CD4-positive, alpha-beta T cell treated with Interleukin-21 for 1 hour (primary cell): ENCODE measurements around the gene TAL2.

Experiments
- DNase-seq: peaks from one replicate; pipeline ENCODE4 v3.0.0-alpha.2; 2020

The TAL2 gene

GRCh38 chr9:105662184-105663104, at the start of gene TAL2:
Gene TAL2, plus strand, starts transcription at chr9:105662457. Its CDS starts 40 bp downstream, at chr9:105662497.
- no peak for DNase-seq

GRCh38 chr9:105621001-105621400, 41.3 kb upstream of the TAL2 start:
- no peak for DNase-seq

- DNase-seq, result no peak
Measured at GRCh38 chr9:105625088-105625487, 37.2 kb upstream of the TAL2 start.

- DNase-seq, result no peak
Measured at GRCh38 chr9:105632807-105633206, 29.4 kb upstream of the TAL2 start.

GRCh38 chr9:105633411-105633810, 28.8 kb upstream of the TAL2 start:
- no peak for DNase-seq

GRCh38 chr9:105636331-105636730, 25.9 kb upstream of the TAL2 start:
- DNase-seq, result no peak

GRCh38 chr9:105637787-105638395, 24.4 kb upstream of the TAL2 start:
- no peak for DNase-seq

- no peak for DNase-seq
Measured at GRCh38 chr9:105639936-105640335, 22.3 kb upstream of the TAL2 start.

GRCh38 chr9:105643795-105644194, 18.5 kb upstream of the TAL2 start:
- no peak for DNase-seq

GRCh38 chr9:105646879-105647594, 15.2 kb upstream of the TAL2 start:
- DNase-seq, result no peak

- no peak for DNase-seq
Measured at GRCh38 chr9:105647595-105648349, 14.5 kb upstream of the TAL2 start.

GRCh38 chr9:105651806-105652205, 10.5 kb upstream of the TAL2 start:
- DNase-seq, result no peak

- no peak for DNase-seq
Measured at GRCh38 chr9:105656131-105656921, 5.9 kb upstream of the TAL2 start.

GRCh38 chr9:105658351-105658750, 3.9 kb upstream of the TAL2 start:
- no peak for DNase-seq

- no peak for DNase-seq
Measured at GRCh38 chr9:105661011-105661410, 1.2 kb upstream of the TAL2 start.

GRCh38 chr9:105663914-105664313, 1.7 kb downstream of the TAL2 start:
- no peak for DNase-seq

- no peak for DNase-seq
Measured at GRCh38 chr9:105667867-105668266, 5.6 kb downstream of the TAL2 start.

GRCh38 chr9:105670315-105670714, 8.1 kb downstream of the TAL2 start:
- DNase-seq, result no peak

- no peak for DNase-seq
Measured at GRCh38 chr9:105670775-105671174, 8.5 kb downstream of the TAL2 start.

GRCh38 chr9:105672711-105673234, 10.5 kb downstream of the TAL2 start:
- no peak for DNase-seq

- DNase-seq, result no peak
Measured at GRCh38 chr9:105673850-105674387, 11.7 kb downstream of the TAL2 start.
